ENCODE measurements around the gene ARID5A. TPM values are rescaled to one million over a fixed set of nuclear protein-coding genes. Genes with fewer than 3 reads are reported as not detected.

The ARID5A gene
- total and polyA plus RNA-seq, 9 of the 15 experiments (the other 6 are each of a cell fraction or from before 2014, with no cell fraction given), result 0.14 to 12.5 (median 3.0) TPM

DNA sequence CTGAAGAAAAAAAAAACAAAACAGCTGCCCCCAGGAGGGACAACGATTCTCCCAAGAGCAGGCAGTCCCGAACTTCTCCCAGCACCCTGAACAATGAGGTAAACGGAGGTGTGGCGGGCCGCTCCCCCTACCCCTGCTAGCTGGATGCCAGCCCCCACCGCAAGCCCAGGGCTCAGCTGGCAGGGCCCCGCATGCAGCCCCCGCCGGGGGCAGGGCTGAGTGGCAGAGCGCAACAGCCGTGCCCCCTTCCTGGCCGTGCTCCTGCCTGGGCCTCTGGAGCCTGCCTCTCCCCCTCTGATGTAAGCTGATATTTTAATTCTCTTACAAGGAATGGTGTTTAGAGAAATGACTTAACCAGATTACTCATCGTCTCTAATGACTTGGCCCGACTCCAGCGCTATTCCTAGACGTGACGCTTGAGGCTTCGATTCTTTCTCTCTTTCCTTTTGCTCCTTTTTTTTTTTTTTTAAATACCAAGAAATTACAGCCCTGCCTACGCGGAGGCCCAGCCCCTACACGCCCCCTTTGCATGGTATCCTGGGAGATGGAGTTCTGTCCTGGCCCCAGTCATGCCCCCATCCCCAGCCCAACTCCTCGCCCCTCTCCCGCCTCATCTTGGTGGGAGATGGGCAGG lies 4.6 kb upstream of the ARID5A start (continued):
- TF ChIP-seq GATA2 (CRISPR knock-in tag; IDR thresholded peaks at IDR 0.05) (no peak), MAFK (IDR thresholded peaks at IDR 0.05; ENCODE audit: low read length) (peak; percentile 15; the same call in 1 of the 2 replicates), PYGO2 (tag; IDR thresholded peaks at IDR 0.05) (no peak), SIX5 (IDR thresholded peaks at IDR 0.05; ENCODE audit: borderline replicate concordance in 1 of 2, insufficient read depth in 1 of 2, low read depth in 1 of 2, low read length in 2 of 2) (peak; percentile 58 to 71), HIVEP1 (CRISPR knock-in tag; IDR thresholded peaks at IDR 0.05) (no peak), POLR2AphosphoS2 (IDR thresholded peaks at IDR 0.05; ENCODE audit: low read length) (no peak), PCBP2 (IDR thresholded peaks at IDR 0.05; ENCODE audit: low read depth, low read length, poor library complexity, severe bottlenecking) (no peak), JUN (IDR thresholded peaks at IDR 0.05; ENCODE audit: borderline replicate concordance, low read depth, low read length) (peak; percentile 91), JUN (CRISPR knock-in tag; IDR thresholded peaks at IDR 0.05; ENCODE audit: borderline replicate concordance) (peak; percentile 30; the same call in 1 of the 2 replicates), FUS (optimal IDR thresholded peaks at IDR 0.05; ENCODE audit: low read depth, low read length) (no peak), ZNF644 (tag; IDR thresholded peaks at IDR 0.05; ENCODE audit: low read depth) (no peak), SRSF9 (IDR thresholded peaks at IDR 0.05; ENCODE audit: borderline replicate concordance, low read depth, low read length) (no peak), ZNF584 (CRISPR knock-in tag; IDR thresholded peaks at IDR 0.05; ENCODE audit: low read depth) (0 out of 2 replicates have a peak, but pooled peaks have one; percentile 51), GABPA (tag; conservative IDR thresholded peaks at IDR 0.05; ENCODE audit: low read depth) (0 out of 2 replicates have a peak, but pooled peaks have one; percentile 17), PTRF (tag; IDR thresholded peaks at IDR 0.05) (no peak), ZNF3 (CRISPR knock-in tag; IDR thresholded peaks at IDR 0.05) (no peak)
- TF ChIP-seq, protein P1, sequence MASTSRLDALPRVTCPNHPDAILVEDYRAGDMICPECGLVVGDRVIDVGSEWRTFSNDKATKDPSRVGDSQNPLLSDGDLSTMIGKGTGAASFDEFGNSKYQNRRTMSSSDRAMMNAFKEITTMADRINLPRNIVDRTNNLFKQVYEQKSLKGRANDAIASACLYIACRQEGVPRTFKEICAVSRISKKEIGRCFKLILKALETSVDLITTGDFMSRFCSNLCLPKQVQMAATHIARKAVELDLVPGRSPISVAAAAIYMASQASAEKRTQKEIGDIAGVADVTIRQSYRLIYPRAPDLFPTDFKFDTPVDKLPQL (IDR thresholded peaks at IDR 0.05; ENCODE audit: extremely low read depth, insufficient read length), result no peak
- TF ChIP-seq, protein P2, sequence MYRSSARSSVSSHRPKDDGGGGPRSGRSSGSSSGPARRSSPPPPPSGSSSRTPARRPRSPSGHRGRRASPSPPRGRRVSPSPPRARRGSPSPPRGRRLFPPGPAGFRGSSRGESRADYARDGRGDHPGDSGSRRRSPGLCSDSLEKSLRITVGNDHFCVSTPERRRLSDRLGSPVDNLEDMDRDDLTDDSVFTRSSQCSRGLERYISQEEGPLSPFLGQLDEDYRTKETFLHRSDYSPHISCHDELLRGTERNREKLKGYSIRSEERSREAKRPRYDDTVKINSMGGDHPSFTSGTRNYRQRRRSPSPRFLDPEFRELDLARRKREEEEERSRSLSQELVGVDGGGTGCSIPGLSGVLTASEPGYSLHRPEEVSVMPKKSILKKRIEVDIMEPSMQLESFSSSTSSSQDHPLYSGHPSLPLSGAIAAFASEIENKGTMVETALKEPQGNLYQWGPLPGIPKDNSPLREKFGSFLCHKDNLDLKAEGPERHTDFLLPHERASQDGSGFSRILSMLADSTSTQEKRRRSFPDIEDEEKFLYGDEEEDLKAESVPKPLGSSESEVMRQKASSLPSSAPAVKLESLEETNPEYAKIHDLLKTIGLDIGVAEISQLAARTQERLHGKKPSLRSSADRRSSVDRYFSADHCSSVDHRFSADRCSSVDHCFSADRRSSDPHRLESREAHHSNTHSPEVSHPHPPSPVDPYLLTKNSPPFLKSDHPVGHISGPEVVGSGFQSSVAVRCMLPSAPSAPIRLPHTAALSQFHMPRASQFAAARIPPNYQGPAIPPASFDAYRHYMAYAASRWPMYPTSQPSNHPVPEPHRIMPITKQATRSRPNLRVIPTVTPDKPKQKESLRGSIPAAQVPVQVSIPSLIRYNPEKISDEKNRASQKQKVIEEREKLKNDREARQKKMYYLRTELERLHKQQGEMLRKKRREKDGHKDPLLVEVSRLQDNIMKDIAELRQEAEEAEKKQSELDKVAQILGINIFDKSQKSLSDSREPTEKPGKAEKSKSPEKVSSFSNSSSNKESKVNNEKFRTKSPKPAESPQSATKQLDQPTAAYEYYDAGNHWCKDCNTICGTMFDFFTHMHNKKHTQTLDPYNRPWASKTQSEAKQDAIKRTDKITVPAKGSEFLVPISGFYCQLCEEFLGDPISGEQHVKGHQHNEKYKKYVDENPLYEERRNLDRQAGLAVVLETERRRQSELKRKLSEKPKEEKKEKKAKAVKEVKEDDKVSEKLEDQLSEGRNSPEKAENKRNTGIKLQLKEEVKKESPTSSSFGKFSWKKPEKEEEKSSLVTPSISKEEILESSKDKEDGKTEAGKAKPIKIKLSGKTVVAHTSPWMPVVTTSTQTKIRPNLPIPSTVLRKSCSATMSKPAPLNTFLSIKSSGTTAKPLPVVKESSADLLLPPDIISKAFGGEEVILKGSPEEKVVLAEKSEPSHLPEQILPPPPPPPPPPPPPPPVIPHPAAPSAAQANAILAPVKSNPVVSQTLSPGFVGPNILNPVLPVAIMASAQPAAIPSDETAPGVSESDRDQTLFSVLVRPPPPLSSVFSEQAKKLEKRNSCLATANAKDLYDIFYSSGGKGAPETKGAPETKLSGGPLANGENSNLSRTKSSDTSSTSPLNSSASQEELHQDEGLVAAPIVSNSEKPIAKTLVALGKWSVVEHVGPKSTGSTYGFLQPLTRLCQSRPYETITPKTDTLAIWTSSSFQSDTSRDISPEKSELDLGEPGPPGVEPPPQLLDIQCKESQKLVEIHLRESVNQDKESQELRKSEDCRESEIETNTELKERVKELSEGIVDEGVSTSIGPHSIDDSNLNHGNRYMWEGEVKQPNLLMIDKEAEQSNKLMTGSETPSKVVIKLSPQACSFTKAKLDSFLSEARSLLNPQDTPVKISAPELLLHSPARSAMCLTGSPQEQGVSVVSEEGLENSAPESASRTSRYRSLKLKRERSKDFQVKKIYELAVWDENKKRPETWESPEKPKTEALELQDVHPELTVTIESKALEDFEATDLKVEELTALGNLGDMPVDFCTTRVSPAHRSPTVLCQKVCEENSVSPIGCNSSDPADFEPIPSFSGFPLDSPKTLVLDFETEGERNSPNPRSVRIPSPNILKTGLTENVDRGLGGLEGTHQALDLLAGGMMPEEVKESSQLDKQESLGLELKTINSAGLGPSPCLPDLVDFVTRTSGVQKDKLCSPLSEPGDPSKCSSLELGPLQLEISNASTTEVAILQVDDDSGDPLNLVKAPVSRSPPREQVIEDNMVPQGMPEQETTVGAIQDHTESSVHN (IDR thresholded peaks at IDR 0.05; ENCODE audit: borderline replicate concordance in 1 of 2, low read depth in 1 of 2), result peak in 1 of 2 experiments; percentile 90; a peak in 2 of 4 replicates
